Motor neuron (in vitro differentiated cells): ENCODE data around the gene SRPK1. TPM values are rescaled to one million over a fixed set of nuclear protein-coding genes. Genes with fewer than 3 reads are reported as not detected.

Experiments
- ATAC-seq, 8 experiments: fragments of 200-7000 bp; cut with Tn5 transposase; replicated peaks in 6 of 8; 2 replicates each; pipeline ENCODE4 v1.8.0; 2021; ENCODE audit warnings: mild to moderate bottlenecking in 8 of 8, moderate library complexity in 8 of 8
- H3K27ac ChIP-seq, 2 donors: fragments of 250-450 bp; sonication (Bioruptor Pico); 2 replicates each; pipeline ENCODE4 v1.9.0; 2021; ENCODE audit warnings: antibody characterized with exemption in 2 of 2, mild to moderate bottlenecking in 2 of 2, moderate library complexity in 1 of 2
- H3K4me1 ChIP-seq, 2 donors: fragments of 250-450 bp; sonication (Bioruptor Pico); replicated peaks in 1 of 2; 2 replicates each; pipeline ENCODE4 v1.6.1; 2021; ENCODE audit warnings: antibody characterized with exemption in 2 of 2, mild to moderate bottlenecking in 2 of 2, moderate library complexity in 1 of 2
- H3K4me3 ChIP-seq, 5 donors: fragments of 250-450 bp; sonication (Bioruptor Pico); 2 replicates each; pipeline ENCODE4 v1.9.0; 2021; ENCODE audit warnings: antibody characterized with exemption in 5 of 5, mild to moderate bottlenecking in 5 of 5, moderate library complexity in 4 of 5
- WGBS, 10 experiments: fragments of 450-650 bp; shearing (Covaris generic); methylation state at CpG; one replicate each; pipeline ENCODE4 v1.0.0; 2022; 5-methylcytosine and 5-hydroxymethylcytosine counted together
- in situ Hi-C, 9 experiments: fragments of 400-800 bp; cut with MboI; loops; one replicate each; pipeline ENCODE4 v1.15.0; 2021; ENCODE audit warnings: low sequenced_read_pairs in 9 of 9, low pct_unique_long_range_greater_than_20kb in 2 of 9; ENCODE audit not compliant: unreplicated experiment in 9 of 9
- total RNA-seq, 8 experiments: library from RNA; unstranded; fragments of 300-600 nt; gene quantifications; 2 replicates each; pipeline versions ENCODE4 v1.2.3 to v1.2.4, GENCODE V29; 2022

Gene SRPK1
- total RNA-seq, 8 experiments from 2014 or later = 33.9 to 105 (median 36.5) TPM

DNA sequence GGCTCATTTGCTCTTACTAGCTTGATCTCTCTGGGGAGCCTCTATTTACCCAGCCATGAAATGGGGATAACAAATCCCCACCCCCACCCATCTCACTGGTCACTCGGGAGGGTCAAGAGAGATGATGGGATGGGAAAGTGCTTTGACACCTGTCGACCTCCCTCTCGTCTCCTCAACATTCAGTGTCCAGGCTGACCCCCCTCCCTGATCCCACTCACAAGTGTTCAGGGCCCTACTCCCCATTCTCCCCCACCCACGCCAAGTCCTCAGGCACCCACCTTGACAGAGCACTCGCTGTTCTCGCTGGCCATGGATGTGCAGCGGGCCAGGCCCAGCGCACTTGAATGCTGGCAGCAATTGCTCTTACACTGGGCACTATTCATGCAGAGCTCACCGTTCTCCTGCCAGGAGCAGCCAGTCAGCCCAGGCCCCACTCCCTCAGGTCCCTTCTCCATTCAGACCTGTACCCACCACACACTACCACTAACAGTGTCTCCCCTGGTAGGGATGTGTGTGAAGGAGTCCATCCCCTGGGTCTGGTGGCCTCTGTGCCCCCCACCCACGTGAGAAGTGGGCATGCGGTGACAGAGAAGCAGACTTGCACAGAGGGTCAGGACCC is 125.3 kb downstream of the SRPK1 start:
- Histone ChIP-seq H3K27ac (no peak overlapping the region), H3K4me3 (no peak overlapping the region), H3K4me1 (peaks cover 0 to 4% of the 10 kb centered on the region in 2 donors)
- WGBS, 10 experiments = 40 to 95% (median 69%) methylated on average over 1 to 4 of the region's 11 CpGs; no CpG with 5 or more reads in 4 of the 10 experiments
- no peak for ATAC-seq
- in situ Hi-C loops = no loop called here

DNA sequence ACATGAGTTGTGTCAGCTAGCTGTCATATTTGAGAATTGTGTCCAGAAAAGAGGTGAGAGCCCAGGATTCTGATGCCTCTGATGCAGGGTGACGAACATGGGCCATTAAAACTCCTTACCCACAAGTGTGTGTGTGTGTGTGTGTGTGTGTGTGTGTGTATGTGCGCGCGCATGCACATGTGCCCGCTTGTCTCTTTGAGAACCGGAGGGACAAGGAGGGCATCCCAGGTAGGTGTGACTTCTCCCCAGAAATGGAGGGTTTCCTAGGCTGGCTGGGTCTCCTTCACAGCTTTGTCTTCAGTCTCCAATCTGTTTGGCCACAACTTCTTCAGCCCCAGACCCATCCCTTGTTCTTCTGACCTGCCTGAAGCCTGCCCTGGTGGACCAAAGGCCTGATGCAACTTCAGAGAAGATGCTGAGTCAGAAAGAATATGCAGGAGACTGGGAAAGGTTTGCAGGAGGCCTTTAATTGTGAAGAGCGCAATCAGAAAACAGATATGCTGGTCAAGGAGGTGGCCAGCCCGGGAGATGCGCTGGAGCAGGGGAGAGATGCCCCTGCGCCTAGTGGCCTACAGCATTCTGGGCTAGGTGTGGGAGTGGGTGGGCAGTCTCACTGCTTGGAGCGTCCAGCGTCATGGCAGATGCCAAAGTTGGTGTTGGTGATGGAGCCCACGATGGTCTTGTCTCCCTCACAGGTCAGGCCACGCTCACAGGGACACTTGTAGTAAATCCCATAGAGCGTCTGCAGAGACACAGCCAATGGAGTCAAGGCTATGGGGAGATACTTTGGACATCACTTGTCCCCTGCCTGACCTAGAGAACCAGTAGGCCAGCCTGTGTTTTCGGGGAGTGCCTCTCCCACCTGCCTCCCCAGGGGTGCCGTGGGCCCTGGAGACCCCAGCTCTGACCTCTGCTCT is 126.1 kb downstream of the SRPK1 start:
- no peak overlapping the region for H3K4me3 ChIP-seq
- in situ Hi-C loops = no loop called here
- no peak overlapping the region for H3K27ac ChIP-seq
- peaks cover 0 to 4% of the 10 kb centered on the region in 2 donors for H3K4me1 ChIP-seq
- 63 to 100% (median 89%) methylated on average over 3 to 14 of the region's 17 CpGs; no CpG with 5 or more reads in 1 of the 10 experiments for WGBS, 10 experiments
- ATAC-seq = peak in 2 of 8 experiments; percentile 36 to 38

DNA sequence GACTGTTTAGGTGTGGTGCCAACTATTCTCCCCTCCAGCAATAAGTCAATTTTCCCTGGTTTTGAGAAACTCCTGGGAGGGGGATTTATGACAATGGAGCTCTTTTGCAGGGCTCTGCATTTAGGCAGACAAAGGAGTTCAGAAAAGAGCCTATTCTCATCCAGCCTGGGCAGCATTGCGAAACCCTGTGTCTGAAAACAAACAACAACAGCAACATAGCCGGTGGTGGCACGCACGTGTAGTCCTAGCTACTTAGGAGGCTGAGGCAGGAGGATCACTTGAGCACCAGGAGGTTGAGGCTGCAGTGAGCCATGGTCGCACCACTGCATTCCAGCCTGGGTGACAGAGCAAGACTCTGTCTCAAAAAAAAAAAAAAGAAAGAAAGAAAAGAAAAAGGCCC is 130.2 kb downstream of the SRPK1 start:
- 44 to 93% (median 62%) methylated on average over 2 to 5 of the region's 5 CpGs for WGBS, 10 experiments
- Histone ChIP-seq H3K4me3 (no peak overlapping the region), H3K4me1 (peaks cover 0 to 4% of the 10 kb centered on the region in 2 donors), H3K27ac (no peak overlapping the region)
- in situ Hi-C loops = no loop called here
- no peak for ATAC-seq

DNA sequence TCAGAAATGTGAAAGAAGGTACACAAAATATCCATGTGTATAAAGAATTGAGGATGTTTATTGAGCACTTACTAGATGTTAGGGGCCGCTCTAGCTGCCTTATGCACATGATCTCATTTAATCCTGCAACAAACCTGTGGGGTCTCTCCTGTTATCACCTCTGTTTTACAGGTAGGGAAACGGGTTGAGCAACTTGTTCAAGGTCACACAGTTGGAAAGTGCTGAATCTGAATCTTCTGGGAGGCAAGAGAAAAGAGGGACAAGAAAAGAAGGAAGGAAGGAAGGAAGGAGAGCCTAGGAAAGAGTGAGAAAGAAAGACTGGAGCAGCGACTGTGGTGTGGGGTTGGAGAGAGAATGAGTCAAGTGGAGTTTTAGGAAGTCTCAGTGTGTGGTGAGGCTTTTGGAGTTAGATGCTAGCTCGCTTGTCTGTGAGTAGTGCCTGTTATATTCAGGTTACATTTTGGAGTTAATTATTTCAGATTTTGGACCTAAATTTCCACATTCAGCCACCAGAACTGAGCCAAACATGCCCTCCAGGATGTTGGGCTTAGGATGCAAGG is 132.4 kb downstream of the SRPK1 start:
- WGBS, 10 experiments = 7 to 80% (median 63%) methylated on average over 3 to 4 of the region's 4 CpGs
- no peak overlapping the region for H3K4me3 ChIP-seq
- in situ Hi-C loops = no loop called here
- H3K4me1 ChIP-seq = peaks cover 0 to 4% of the 10 kb centered on the region in 2 donors
- no peak for ATAC-seq
- no peak overlapping the region for H3K27ac ChIP-seq

DNA sequence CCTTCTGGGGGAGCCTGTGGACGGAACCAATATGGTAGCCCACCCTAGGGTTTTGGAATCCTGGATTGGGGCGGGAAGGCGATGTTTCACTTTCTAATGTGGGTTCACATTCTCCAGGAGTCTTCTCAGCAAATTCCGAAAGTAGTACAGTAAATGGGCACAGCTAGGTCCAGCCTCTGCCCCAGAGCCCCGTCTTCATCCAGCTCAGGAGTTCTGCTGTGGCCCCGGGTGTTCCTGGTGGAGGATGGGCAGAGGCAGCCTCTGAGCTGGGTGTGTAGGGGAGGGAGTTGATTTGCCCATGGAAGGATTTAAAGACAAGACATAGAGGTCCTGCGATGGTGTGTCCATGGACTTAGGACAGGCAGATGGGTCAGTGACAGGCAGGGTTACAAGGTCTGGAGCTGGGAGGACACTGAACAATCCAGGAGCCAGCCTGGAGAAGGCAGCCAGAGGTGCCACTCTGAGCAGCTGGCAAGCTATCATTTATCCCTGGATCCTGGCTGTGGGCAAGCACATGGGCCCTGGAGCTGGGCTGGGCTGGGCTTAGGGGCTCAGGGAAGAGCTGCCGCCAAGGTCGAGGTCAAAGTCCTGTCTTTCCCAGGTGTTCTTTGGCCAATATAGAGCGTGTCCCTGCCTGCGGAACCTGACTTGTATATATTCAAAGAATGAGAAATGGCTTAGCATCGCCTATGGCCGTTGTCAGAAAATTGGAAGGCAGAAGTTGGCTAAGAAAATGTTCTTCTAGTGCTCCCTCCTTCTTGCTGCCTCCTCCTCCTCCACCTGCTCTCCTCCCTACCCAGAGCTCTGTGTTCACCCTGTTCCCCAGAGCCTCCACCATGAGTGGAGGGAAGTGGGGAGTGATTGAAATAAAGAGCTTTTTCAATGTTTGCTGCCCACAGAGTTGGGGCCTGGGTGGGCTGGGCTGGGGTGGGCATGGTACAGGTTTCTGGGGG is 133.4 kb downstream of the SRPK1 start:
- in situ Hi-C loops = no loop called here
- no peak overlapping the region for H3K4me3 ChIP-seq
- H3K27ac ChIP-seq = no peak overlapping the region
- ATAC-seq = no peak
- 49 to 89% (median 81%) methylated on average over 4 to 10 of the region's 13 CpGs; no CpG with 5 or more reads in 1 of the 10 experiments for WGBS, 10 experiments
- peaks cover 0 to 4% of the 10 kb centered on the region in 2 donors for H3K4me1 ChIP-seq

DNA sequence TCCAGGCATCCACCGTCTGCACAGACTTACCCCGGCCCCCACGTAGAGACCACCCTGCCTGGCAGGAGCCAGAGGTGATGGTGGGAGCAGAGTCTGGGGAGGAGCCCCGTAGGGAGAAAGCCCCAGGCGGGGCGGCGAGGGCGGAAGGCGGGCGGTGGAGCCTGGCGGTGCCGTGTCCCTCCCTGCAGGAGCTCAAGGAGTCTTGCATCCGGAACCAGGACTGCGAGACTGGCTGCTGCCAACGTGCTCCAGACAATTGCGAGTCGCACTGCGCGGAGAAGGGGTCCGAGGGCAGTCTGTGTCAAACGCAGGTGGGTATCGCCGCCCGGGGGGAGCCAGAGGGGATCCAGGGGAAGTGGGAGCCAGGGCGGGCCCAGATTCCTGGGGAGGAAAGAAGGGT is 134.1 kb downstream of the SRPK1 start:
- in situ Hi-C loops = no loop called here
- peak in 3 of 8 experiments; percentile 63 to 80 (median 69) for ATAC-seq
- WGBS, 10 experiments = 60 to 100% (median 80%) methylated on average over 1 to 2 of the region's 25 CpGs; no CpG with 5 or more reads in 6 of the 10 experiments
- Histone ChIP-seq H3K27ac (no peak overlapping the region), H3K4me3 (no peak overlapping the region), H3K4me1 (no peaks in the 10 kb centered on the region)

DNA sequence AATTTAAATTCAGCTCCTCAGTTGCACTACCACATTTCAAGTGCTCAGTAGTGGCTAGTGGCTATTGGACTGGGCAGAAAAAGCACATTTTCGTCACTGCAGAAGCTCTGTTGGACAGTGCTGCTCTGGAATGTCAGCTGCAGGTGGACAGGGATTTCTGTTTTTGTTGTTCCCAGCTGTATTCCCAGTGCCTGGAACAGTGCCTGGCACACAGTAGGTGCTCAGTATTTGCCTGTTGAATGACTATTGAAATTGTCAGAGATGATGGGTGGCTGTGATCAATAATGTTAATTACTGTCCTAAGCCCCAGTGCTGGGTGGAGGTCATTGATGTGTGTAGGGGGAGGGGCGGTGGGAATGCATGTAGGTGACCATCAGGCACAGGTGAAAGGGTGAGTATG is 134.6 kb downstream of the SRPK1 start:
- 67 to 83% methylated on average over 1 of the region's 2 CpGs; no CpG with 5 or more reads in 8 of the 10 experiments for WGBS, 10 experiments
- in situ Hi-C loops = no loop called here

DNA sequence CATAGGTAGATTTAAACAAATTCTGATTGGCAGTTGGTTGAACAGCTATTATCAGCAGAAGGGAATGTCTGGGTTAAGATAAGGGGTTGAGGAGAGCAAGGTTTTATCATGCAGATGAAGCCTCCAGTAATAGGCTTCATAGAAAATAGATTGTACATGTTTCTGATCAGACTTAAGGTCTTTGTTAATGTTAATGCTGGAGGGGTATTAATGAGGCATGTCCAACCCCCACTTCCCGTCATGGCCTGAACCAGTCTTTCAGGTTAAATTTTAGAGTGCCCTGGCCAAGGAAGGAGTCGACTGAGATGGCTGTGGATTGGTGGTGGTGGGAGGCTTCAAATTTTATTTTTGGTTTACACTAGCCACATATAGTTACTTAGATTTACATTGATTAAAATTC is 136.7 kb downstream of the SRPK1 start:
- Histone ChIP-seq H3K27ac (no peak overlapping the region), H3K4me1 (no peaks in the 10 kb centered on the region), H3K4me3 (no peak overlapping the region)
- in situ Hi-C loops = no loop called here
- WGBS, 10 experiments = 49 to 80% (median 60%) methylated on average over 1 to 2 of the region's 2 CpGs; no CpG with 5 or more reads in 3 of the 10 experiments
- ATAC-seq = no peak

More for the DNA sequence above, 134.6 kb downstream of the SRPK1 start:
- ATAC-seq = no peak
- Histone ChIP-seq H3K4me1 (no peaks in the 10 kb centered on the region), H3K4me3 (no peak overlapping the region), H3K27ac (no peak overlapping the region)

Other genes starting within 250 kb of the SRPK1 start
- 10 to 100 TPM in 5 of 8 experiments, 1 to 10 TPM in 3; 5.6 to 23.5 (median 10.9) TPM for gene FKBP5, start 232.2 kb downstream of the SRPK1 start, total RNA-seq
- 1 to 10 TPM in 4 of 8 experiments, under 1 TPM in 4; 0.58 to 3.0 (median 1.2) TPM for gene ARMC12, start 184.1 kb downstream of the SRPK1 start, total RNA-seq
- gene CLPSL2, start 144.5 kb downstream of the SRPK1 start, total RNA-seq = not detected
- gene CLPSL1, start 140.1 kb downstream of the SRPK1 start, total RNA-seq = not detected
- not detected for gene CLPS, start 123.8 kb downstream of the SRPK1 start, total RNA-seq
- gene LHFPL5, start 115.7 kb downstream of the SRPK1 start, total RNA-seq = 1 to 10 TPM in 1 of 8 experiments, under 1 TPM in 4, not detected in 3; 0.13 to 1.0 (median 0.41) TPM
- gene SLC26A8, start 103.5 kb upstream of the SRPK1 start, total RNA-seq = under 1 TPM in 7 of 8 experiments, not detected in 1; 0.05 to 0.61 (median 0.22) TPM
- gene MAPK14, start 106.7 kb upstream of the SRPK1 start, total RNA-seq = 10 to 100 TPM; 14.7 to 52.3 (median 21.9) TPM
- gene MAPK13, start 209.4 kb upstream of the SRPK1 start, total RNA-seq = 1 to 10 TPM in 3 of 8 experiments, under 1 TPM in 5; 0.42 to 6.8 (median 0.90) TPM